Parathyroid adenoma (tissue), 2 donors: ENCODE results near the gene NOP58.

Source experiments
- H2AFZ ChIP-seq: fragments of 300-600 bp; sonication (generic); one replicate; pipeline ENCODE4 v1.7.0; 2017; ENCODE audit warnings: antibody characterized with exemption, mild to moderate bottlenecking
- H3K27ac ChIP-seq: fragments of 300-600 bp; sonication (generic); one replicate; pipeline ENCODE4 v1.7.0; 2017
- H3K27me3 ChIP-seq: fragments of 300-600 bp; sonication (generic); one replicate; pipeline ENCODE4 v1.7.0; 2017; ENCODE audit warnings: low read length; ENCODE audit not compliant: control insufficient read depth, insufficient read depth
- H3K36me3 ChIP-seq: fragments of 300-600 bp; sonication (generic); one replicate; pipeline ENCODE4 v1.7.0; 2017; ENCODE audit warnings: low read length; ENCODE audit not compliant: control insufficient read depth, insufficient read depth
- H3K4me1 ChIP-seq: fragments of 300-600 bp; sonication (generic); one replicate; pipeline ENCODE4 v1.7.0; 2017; ENCODE audit warnings: control low read depth
- H3K4me2 ChIP-seq: fragments of 300-600 bp; sonication (generic); one replicate; pipeline ENCODE4 v1.7.0; 2017; ENCODE audit warnings: low read length
- H3K4me3 ChIP-seq: fragments of 300-600 bp; sonication (generic); one replicate; pipeline ENCODE4 v1.7.0; 2017; ENCODE audit warnings: low read depth, low read length
- H3K79me2 ChIP-seq: fragments of 300-600 bp; sonication (generic); one replicate; pipeline ENCODE4 v1.7.0; 2017; ENCODE audit warnings: control low read depth
- H3K9ac ChIP-seq: fragments of 300-600 bp; sonication (generic); one replicate; pipeline ENCODE4 v1.7.0; 2017; ENCODE audit warnings: mild to moderate bottlenecking
- H3K9me3 ChIP-seq: fragments of 300-600 bp; sonication (generic); one replicate; pipeline ENCODE4 v1.7.0; 2017; ENCODE audit warnings: low read length; ENCODE audit not compliant: control insufficient read depth
- TF ChIP-seq, protein P1 (sequence below): fragments of 300-600 bp; sonication (generic); IDR thresholded peaks from one replicate; pipeline ENCODE4 v1.7.0; 2017; ENCODE audit warnings: antibody characterized with exemption, mild to moderate bottlenecking
- donor health status: primary hyperparathyroidism.

The NOP58 gene

GRCh38 chr2:202289394-202290204, 24.0 kb downstream of the NOP58 start:
- H3K27me3 ChIP-seq, result no peaks in the 10 kb centered on the region
- no peaks in the 10 kb centered on the region for H3K4me1 ChIP-seq
- no peaks in the 10 kb centered on the region for H3K9me3 ChIP-seq
- no peak overlapping the region for H3K9ac ChIP-seq
- no peaks in the 10 kb centered on the region for H3K36me3 ChIP-seq
- TF ChIP-seq, protein P1, sequence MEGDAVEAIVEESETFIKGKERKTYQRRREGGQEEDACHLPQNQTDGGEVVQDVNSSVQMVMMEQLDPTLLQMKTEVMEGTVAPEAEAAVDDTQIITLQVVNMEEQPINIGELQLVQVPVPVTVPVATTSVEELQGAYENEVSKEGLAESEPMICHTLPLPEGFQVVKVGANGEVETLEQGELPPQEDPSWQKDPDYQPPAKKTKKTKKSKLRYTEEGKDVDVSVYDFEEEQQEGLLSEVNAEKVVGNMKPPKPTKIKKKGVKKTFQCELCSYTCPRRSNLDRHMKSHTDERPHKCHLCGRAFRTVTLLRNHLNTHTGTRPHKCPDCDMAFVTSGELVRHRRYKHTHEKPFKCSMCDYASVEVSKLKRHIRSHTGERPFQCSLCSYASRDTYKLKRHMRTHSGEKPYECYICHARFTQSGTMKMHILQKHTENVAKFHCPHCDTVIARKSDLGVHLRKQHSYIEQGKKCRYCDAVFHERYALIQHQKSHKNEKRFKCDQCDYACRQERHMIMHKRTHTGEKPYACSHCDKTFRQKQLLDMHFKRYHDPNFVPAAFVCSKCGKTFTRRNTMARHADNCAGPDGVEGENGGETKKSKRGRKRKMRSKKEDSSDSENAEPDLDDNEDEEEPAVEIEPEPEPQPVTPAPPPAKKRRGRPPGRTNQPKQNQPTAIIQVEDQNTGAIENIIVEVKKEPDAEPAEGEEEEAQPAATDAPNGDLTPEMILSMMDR, result no peak
- no peak overlapping the region for H3K4me3 ChIP-seq
- H2AFZ ChIP-seq, result no peak overlapping the region
- no peak overlapping the region for H3K4me2 ChIP-seq
- H3K79me2 ChIP-seq, result peaks cover 6% of the 10 kb centered on the region
- no peak overlapping the region for H3K27ac ChIP-seq

GRCh38 chr2:202290316-202290715, 24.8 kb downstream of the NOP58 start:
- no peak overlapping the region for H3K9ac ChIP-seq
- H3K4me1 ChIP-seq, result no peaks in the 10 kb centered on the region
- no peak overlapping the region for H3K4me2 ChIP-seq
- TF ChIP-seq, protein P1, result no peak
- no peak overlapping the region for H3K27ac ChIP-seq
- H3K27me3 ChIP-seq, result no peaks in the 10 kb centered on the region
- no peak overlapping the region for H3K4me3 ChIP-seq
- no peaks in the 10 kb centered on the region for H3K9me3 ChIP-seq
- no peaks in the 10 kb centered on the region for H3K36me3 ChIP-seq
- H3K79me2 ChIP-seq, result peaks cover 3% of the 10 kb centered on the region
- H2AFZ ChIP-seq, result no peak overlapping the region

GRCh38 chr2:202290970-202291369, 25.4 kb downstream of the NOP58 start:
- no peak overlapping the region for H3K4me2 ChIP-seq
- no peaks in the 10 kb centered on the region for H3K36me3 ChIP-seq

GRCh38 chr2:202299712-202300111, 34.1 kb downstream of the NOP58 start:
- Histone ChIP-seq H3K9me3 (no peaks in the 10 kb centered on the region), H3K4me1 (no peaks in the 10 kb centered on the region), H3K36me3 (no peaks in the 10 kb centered on the region), H3K9ac (no peak overlapping the region), H3K27me3 (no peaks in the 10 kb centered on the region), H3K4me3 (no peak overlapping the region), H3K4me2 (no peak overlapping the region), H2AFZ (no peak overlapping the region), H3K79me2 (no peaks in the 10 kb centered on the region), H3K27ac (no peak overlapping the region)
- TF ChIP-seq, protein P1, result no peak

More at GRCh38 chr2:202290970-202291369, 25.4 kb downstream of the NOP58 start:
- no peak overlapping the region for H3K4me3 ChIP-seq
- H3K9ac ChIP-seq, result no peak overlapping the region
- TF ChIP-seq, protein P1, result no peak
- peaks cover 3% of the 10 kb centered on the region for H3K79me2 ChIP-seq
- H3K27me3 ChIP-seq, result no peaks in the 10 kb centered on the region
- H3K27ac ChIP-seq, result no peak overlapping the region
- no peaks in the 10 kb centered on the region for H3K9me3 ChIP-seq
- H2AFZ ChIP-seq, result no peak overlapping the region
- no peaks in the 10 kb centered on the region for H3K4me1 ChIP-seq

GRCh38 chr2:202306034-202306433, 40.5 kb downstream of the NOP58 start:
- no peaks in the 10 kb centered on the region for H3K4me1 ChIP-seq
- no peak overlapping the region for H3K4me2 ChIP-seq
- H2AFZ ChIP-seq, result no peak overlapping the region
- H3K9ac ChIP-seq, result no peak overlapping the region
- TF ChIP-seq, protein P1, result no peak
- H3K27ac ChIP-seq, result no peak overlapping the region
- no peak overlapping the region for H3K4me3 ChIP-seq
- peaks cover 2% of the 10 kb centered on the region for H3K79me2 ChIP-seq
- H3K9me3 ChIP-seq, result no peaks in the 10 kb centered on the region
- no peaks in the 10 kb centered on the region for H3K36me3 ChIP-seq
- H3K27me3 ChIP-seq, result no peaks in the 10 kb centered on the region
